ENCODE results near the gene RABEP1.

DNA sequence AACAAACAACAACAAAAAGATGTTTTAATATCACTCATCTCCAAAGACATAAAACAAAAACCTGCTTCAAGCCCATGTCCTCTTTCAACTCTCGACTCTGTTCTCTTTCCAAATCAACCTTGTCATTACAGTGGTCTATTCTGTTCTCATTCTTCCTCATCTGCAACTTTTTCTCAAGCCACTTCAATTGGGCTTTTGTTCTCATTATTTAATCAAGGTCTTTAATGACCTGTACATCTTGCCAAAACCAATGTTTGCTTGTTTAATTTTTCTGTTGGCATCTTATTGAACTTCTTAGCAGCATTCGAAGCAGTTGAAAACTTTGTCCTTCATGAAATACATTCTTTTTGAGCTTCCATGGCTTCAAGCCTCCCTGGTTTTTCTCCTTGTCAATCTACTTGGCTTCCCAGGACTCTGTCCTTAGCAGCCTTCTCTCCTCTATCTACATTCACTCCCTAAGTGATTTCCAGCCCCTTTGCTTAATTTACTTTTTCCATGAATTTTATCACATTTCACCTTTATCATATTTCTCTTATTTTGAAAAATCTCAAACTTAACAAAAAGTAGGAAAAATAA, 19.6 kb upstream of the RABEP1 start:
- TF ChIP-seq, protein P1, sequence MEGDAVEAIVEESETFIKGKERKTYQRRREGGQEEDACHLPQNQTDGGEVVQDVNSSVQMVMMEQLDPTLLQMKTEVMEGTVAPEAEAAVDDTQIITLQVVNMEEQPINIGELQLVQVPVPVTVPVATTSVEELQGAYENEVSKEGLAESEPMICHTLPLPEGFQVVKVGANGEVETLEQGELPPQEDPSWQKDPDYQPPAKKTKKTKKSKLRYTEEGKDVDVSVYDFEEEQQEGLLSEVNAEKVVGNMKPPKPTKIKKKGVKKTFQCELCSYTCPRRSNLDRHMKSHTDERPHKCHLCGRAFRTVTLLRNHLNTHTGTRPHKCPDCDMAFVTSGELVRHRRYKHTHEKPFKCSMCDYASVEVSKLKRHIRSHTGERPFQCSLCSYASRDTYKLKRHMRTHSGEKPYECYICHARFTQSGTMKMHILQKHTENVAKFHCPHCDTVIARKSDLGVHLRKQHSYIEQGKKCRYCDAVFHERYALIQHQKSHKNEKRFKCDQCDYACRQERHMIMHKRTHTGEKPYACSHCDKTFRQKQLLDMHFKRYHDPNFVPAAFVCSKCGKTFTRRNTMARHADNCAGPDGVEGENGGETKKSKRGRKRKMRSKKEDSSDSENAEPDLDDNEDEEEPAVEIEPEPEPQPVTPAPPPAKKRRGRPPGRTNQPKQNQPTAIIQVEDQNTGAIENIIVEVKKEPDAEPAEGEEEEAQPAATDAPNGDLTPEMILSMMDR (IDR thresholded peaks at IDR 0.05), result no peak
- TF ChIP-seq POLR2A (IDR thresholded peaks at IDR 0.05), result no peak

All from testis (tissue), 2 donors.